COLO829 (cell line): Measurements from ENCODE around the gene ALKBH2.
"Not testable (repeated sequence)": the region's sequence is repeated elsewhere in the genome, so short reads cannot be mapped to it uniquely, and the experiment has no call there.

Experiments used
- DNase-seq: peaks from one replicate; pipeline ENCODE4 v3.0.0; 2012; ENCODE audit warnings: low spot score

Gene ALKBH2

DNA sequence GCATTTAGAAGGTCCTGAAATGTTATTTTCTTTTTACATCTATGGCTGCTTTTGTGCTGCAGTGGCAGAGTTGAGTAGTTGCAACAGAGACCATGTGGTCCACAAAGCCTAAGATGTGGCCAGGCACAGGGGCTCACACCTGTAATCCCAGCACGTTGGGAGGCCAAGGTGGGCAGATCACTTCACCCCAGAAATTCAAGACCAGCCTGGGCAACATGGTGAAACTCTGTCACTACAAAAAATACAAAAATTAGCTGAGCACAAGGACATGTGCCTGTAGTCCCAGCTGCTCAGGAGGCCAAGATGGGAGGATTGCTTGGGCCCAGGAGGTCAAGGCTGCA, 27.4 kb downstream of the ALKBH2 start:
- no peak for DNase-seq

DNA sequence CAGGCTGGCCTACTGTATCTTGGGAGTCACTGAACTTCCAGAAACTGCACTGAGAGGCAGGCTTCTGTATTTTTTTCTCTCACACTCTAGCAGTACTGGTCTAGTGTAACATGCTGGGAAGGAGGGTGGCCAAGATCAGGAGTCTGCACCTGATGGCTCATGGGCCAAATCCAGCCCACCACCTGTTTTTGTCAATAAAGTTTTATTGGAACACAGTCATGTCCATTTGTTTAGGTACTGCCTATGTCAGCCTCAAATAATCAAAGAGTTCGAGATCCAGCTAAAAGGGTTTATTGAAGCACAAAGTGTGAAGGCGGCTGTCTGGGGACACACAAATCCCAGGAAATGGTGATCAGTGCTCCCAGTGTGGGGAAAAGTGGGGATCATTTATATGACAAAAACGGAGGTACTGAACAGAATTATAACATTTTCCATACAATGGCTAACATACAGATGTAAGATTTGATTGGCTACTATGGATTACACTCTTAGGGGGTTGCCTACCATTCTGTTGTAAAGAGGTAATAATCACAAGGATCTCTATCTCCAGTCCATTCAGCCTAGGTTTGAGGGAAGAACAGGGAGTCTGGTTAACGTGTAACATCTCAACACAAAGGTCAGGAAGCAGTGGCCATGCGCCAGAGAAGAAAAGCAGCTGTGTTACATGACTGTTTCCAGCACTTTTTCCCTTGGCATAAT, 28.0 kb downstream of the ALKBH2 start:
- no peak for DNase-seq

- no peak for DNase-seq
Observed at GRCh38 chr12:109064143-109064542, 29.1 kb downstream of the ALKBH2 start.

DNA sequence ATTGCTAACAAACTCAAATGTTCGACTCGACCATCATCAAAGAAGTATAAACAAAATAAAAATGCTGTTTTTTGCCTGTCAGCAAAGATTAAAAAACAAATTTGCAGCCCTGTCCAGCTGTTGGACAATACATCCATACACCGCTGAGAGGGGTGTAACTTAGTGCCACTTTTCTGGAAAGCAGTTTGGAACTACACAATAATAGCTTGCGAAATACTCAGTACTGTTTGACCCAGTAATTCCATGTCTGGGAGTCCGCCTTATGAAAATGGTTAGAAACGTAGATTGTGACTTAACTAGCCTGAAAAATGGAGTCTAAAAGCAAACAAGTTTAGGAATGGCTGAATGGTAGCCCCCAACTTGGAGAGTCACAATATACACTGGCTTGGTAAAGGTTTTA, 34.5 kb downstream of the ALKBH2 start:
- DNase-seq = no peak

- no peak for DNase-seq
Observed at GRCh38 chr12:109057376-109057775, 35.9 kb downstream of the ALKBH2 start.

DNA sequence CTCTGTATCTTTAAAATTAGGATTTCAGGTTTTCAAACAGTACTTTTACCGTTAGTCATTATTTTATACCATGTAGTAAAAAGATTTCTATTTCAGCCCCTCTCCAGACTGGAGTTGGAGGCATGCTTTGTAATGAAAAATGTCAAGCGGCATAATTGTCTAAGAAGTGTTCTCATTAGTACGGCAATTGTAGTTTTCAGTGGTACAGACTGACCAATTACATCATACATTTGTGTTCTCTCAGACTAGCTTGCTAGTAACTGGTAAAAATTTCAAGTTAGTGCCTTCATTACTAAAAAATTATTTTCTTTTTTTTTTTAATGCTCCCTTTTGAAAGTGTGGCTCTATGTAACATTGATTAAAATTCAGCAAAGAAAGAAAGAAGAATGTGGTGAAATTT, 36.4 kb downstream of the ALKBH2 start:
- DNase-seq = no peak

DNA sequence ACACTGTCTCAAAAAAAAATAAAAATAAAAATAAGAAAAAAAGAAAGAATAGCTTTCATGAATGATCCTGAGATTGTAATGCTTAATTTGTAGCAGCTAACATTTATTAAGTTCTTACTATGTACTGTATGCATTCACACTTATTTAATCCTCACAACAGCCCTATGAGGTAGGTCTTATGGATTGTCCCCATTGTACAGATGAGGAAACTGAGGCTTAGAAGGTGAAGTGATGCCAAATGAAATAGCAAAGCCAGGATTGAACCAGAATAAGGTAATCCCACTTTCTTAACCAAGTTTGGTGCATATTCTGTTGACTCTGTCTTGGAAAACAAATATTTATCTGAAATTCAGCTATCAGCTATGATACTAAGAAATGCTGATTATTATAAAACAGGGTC, 38.8 kb downstream of the ALKBH2 start:
- no peak for DNase-seq

GRCh38 chr12:109054124-109054513, 39.2 kb downstream of the ALKBH2 start:
- DNase-seq = not testable (repeated sequence)

DNA sequence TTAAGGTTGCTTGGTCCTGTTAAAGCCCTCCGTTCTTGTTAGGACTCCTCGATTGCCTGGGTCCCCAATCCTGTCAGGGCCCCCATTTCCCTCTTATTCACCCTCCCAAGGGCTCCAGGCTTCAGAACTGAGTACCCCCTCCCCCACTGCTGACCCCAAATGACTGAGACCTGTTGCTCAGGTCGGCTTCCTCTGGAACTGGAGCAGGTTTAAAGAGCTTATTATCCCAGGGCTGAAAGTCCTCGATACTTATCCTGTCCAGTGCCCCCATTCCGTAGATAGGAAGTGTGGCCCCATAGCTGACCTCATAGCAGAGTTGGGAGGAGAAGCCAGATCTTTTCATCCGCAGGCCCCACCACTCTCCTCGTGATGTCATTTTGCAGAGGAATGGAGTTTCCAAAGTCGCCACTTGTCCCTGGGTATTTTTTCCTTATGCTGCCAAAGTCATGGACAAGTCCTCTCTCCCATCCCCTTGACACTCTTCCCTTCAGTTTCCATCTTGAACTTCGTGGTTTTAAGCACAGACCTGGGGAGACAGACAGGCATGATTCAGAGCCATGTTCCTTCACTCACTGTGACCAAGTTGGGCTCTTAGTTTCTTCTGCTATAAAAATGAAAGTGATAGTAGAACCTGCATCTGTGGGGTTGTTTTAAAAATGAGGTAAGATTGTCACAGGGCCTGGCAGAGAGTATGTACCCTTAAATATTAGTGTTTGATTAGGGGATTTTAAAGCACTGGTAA, 39.7 kb downstream of the ALKBH2 start:
- DNase-seq = no peak

DNA sequence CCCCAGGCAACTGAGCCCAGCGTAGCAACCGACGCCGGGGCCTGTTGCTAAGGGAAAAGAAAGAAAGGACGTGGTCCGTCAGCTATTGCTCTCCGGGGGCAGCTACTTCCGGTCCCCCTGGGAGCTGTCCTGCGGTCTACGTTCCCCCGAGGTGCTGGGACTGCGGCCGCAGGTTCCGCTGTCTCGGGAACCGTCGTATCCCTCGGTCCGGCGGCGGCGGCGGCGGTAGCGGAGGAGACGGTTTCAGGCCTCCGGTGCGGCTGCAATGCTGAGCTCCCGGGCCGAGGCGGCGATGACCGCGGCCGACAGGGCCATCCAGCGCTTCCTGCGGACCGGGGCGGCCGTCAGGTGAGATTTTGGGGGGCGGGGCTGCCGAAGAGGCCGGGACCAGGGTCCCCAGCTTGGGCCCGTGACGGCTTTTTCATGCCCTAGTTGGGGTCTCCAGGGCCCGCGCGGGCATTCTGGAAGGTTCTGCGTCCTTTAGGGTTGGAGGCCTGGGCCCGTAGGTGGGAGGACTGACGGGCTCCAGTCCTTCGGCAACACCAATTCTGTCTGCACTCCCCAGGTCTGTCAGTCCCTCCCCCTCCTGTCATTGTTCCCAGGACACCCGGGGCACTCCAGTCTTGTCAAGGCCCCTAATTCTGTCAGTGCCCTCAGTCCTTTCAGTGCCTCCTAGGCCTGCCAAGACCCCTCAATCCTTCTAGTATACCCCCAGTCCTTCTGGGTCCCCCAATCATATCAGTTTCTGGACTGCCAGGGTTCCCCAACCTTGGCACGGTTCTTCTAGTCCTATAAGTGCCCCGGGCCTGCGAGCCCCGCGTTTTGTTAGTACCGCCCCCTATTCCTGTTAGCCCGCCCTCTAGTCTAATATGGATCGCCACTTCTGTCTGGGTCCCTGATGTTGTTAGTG, 40.6 kb downstream of the ALKBH2 start, which contains the start of gene USP30:
USP30 (plus strand) TSS at position 163 of the 910 bp plus-strand sequence; CDS start at position 266, 103 bp downstream.
- DNase-seq = peak; percentile 98

GRCh38 chr12:109052097-109052413, 41.2 kb downstream of the ALKBH2 start:
- no peak for DNase-seq

- not testable (repeated sequence) for DNase-seq
Observed at GRCh38 chr12:109049794-109050193, 43.5 kb downstream of the ALKBH2 start.

DNA sequence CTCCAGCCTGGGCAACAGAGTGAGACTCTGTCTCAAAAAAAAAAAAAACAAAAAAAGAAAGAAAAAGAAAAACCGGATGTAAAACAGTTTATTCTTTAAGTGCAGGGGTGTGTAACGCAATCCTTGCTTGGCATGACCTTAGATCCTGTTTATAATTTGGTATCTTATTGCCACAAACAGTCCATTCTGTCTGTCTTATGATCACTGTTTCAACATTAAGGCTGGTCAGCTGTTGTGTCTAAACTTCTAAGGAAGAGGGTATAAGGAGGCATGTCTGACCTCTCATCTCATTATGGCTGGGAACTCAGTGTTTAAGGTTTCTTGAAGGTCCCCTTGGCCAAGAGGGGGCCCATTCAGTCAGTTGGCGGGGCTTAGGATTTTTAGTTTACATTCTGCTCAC, 44.6 kb downstream of the ALKBH2 start:
- DNase-seq = not testable (repeated sequence)

DNA sequence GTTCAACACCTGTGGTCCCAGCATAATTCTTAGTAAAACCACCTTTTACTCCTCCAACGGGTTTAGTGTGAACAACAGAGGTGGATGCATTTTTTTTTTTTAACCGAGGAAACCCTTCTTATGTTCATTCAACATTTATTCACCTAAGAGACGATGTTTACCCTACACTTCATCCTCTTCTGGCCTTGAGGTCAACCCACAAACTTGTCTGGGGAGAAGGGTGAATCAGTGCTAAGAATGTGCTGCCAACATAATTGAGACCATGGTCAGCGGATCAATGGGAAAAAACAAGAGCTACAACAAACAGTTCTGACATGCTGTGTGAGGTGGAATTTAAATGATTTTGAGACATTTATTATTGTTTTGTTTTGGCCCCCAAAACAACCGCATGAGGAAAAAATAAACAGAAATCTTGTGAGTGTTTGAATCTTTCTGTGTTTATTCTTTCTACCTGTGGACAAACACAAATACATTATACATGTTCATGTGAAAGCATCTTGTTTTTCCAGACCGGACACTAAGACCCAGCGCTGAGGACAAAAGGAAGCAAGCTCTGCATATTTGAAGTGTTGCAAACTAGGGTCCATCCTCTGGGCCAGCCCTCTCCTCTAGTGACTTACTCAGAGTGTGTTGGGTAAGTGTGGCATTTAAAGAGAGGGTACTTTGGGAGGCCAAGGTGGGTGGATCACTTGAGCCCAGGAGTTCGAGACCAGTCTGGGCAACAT, 46.0 kb downstream of the ALKBH2 start:
- no peak for DNase-seq

DNA sequence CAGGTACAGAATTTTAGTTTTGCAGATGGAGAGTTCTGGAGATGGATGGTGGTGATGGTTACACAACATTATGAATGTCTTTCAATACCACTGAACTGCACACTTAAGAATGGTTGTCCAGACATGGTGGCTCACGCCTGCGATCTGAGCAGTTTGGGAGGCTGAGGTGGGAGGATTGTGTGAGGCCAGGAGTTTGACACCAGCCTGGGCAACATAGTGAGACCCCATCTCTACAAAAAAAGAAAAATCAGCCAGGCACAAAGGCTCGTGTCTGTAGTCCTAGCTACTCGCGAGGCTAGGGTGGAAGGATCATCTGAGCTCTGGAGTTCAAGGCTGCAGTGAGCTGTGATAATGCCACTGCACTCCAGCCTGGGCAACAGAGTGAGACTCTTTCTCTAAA, 49.0 kb downstream of the ALKBH2 start:
- no peak for DNase-seq
